ENCODE measurements around the gene TMEM267.
A peak's percentile ranks its signal among the peaks of the same experiment; 100 is the strongest.
"Not testable (repeated sequence)": the region's sequence is repeated elsewhere in the genome, so short reads cannot be mapped to it uniquely, and the experiment has no call there.

The TMEM267 gene

GRCh38 chr5:43410414-43410813 lies 73.3 kb downstream of the TMEM267 start:
- TF ChIP-seq CTCF (IDR thresholded peaks at IDR 0.05; ENCODE audit: control insufficient read depth, extremely low read depth, insufficient read depth) = no peak
- H3K4me3 ChIP-seq (ENCODE audit: low read depth, low read length) = no peak overlapping the region
- DNase-seq (ENCODE audit: low read depth) = no peak

GRCh38 chr5:43409809-43410271 lies 73.8 kb downstream of the TMEM267 start:
- no peak for DNase-seq (ENCODE audit: low read depth)

GRCh38 chr5:43402524-43403066 lies 81.1 kb downstream of the TMEM267 start:
- DNase-seq (ENCODE audit: low read depth); H3K4me3 ChIP-seq (ENCODE audit: low read depth, low read length): not testable (repeated sequence)

More at GRCh38 chr5:43409809-43410271, 73.8 kb downstream of the TMEM267 start:
- H3K4me3 ChIP-seq (ENCODE audit: low read depth, low read length) = no peak overlapping the region
- no peak for TF ChIP-seq CTCF (IDR thresholded peaks at IDR 0.05; ENCODE audit: control insufficient read depth, extremely low read depth, insufficient read depth)

- DNase-seq (ENCODE audit: low read depth) = no peak
- no peak overlapping the region for H3K4me3 ChIP-seq (ENCODE audit: low read depth, low read length)
- TF ChIP-seq CTCF (IDR thresholded peaks at IDR 0.05; ENCODE audit: control insufficient read depth, extremely low read depth, insufficient read depth) = peak; percentile 33
Measured at GRCh38 chr5:43401827-43402226, 81.8 kb downstream of the TMEM267 start.

GRCh38 chr5:43400082-43400481 lies 83.6 kb downstream of the TMEM267 start:
- no peak overlapping the region for H3K4me3 ChIP-seq (ENCODE audit: low read depth, low read length)
- TF ChIP-seq CTCF (IDR thresholded peaks at IDR 0.05; ENCODE audit: control insufficient read depth, extremely low read depth, insufficient read depth) = peak; percentile 45
- DNase-seq (ENCODE audit: low read depth) = no peak

- no peak overlapping the region for H3K4me3 ChIP-seq (ENCODE audit: low read depth, low read length)
Measured at GRCh38 chr5:43396762-43397304, 86.8 kb downstream of the TMEM267 start.

More at GRCh38 chr5:43396762-43397304, 86.8 kb downstream of the TMEM267 start:
- TF ChIP-seq CTCF (IDR thresholded peaks at IDR 0.05; ENCODE audit: control insufficient read depth, extremely low read depth, insufficient read depth) = no peak
- no peak for DNase-seq (ENCODE audit: low read depth)
